ENCODE data around the gene EFCAB7.

GRCh38 chr1:63487336-63488065, 35.8 kb upstream of the EFCAB7 start:
- TF ChIP-seq ZNF274 (IDR thresholded peaks at IDR 0.05; ENCODE audit: low read depth, low read length) (no peak), YY1 (IDR thresholded peaks at IDR 0.05; ENCODE audit: insufficient read depth, insufficient read length) (no peak), SUZ12 (IDR thresholded peaks at IDR 0.05; ENCODE audit: extremely low read depth, insufficient read depth, insufficient read length) (no peak)

Data from NT2/D1 (cell line).